ENCODE measurements around the gene KRT78.

Gene KRT78

DNA sequence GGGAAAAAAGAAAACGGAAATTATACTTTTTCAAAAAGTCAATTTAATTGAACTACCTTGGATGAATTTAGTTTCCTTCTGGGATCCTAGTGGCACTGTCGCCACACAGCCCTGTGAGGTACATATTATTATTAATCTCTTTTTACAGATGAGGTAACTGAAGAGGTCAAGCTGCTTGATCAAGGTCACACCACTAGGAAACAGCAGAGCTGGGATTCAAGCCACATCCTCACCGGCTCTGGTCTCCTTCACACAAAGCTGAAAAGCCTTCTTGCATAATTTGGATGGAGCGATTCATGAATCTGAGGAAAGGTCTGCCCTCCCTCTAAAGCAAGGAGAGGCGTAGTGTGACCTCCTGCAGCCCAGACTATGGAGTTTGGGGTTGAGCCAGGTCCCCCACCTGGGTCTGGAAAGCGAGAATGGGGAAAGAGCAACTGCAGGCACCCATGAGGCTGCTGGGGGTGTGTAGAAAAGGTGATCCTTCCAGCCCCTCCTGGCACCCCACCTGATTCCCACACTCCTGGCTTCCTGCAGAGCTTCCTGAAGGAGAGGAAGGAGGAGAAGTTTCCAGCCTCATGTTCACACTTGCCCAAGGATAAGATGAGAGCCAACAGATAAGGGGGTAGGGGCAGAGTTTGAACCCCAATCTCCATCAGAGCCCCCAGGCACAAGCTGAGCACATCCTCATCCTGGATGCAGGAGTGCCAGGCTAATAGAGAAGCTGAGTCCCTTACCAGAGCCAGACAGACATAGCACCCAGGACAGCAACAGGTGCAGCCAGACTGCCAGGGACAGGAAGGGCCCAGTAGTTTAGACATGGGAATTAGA is 10.8 kb downstream of the KRT78 start:
- no peak overlapping the region for H2BK5ac ChIP-seq (ENCODE audit: low read depth, low read length, poor library complexity, severe bottlenecking)
- no peak overlapping the region for H3K4me2 ChIP-seq (ENCODE audit: low read length, poor library complexity, severe bottlenecking)

DNA sequence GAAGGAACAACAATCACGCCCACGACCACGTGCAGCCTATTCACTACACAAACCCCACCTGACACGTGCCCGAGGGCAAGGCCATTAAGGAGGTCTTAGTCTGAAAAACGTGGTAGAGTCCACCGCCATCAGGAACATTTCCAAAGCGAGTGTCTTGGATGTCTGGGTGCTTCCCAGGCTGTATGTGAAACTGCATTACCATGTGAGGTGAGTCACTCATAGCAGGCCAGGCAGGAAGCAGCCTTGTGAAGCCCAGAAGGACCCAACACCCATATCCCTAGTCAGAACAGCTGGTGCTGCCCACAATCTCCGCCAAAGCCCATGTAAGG is 11.4 kb downstream of the KRT78 start:
- peaks cover 0 to 2% of the 10 kb centered on the region in 2 experiments for H3K36me3 ChIP-seq (ENCODE audit: control insufficient read depth in 1 of 2, insufficient read depth in 2 of 2, low read depth in 1 of 2, low read length in 2 of 2)
- H3K4ac ChIP-seq (ENCODE audit: low read depth in 1 of 2, low read length in 2 of 2): no peak overlapping the region
- H3K9me3 ChIP-seq (ENCODE audit: control insufficient read depth, low read length): no peaks in the 10 kb centered on the region
- no peak overlapping the region for H3K18ac ChIP-seq (ENCODE audit: low read depth in 1 of 2, low read length in 2 of 2)
- DNase-seq: peak; percentile 86
- no peak overlapping the region for H3K23ac ChIP-seq (ENCODE audit: low read length in 2 of 2)
- no peak overlapping the region for H2BK5ac ChIP-seq (ENCODE audit: low read depth, low read length, poor library complexity, severe bottlenecking)
- no peak overlapping the region for H3K4me2 ChIP-seq (ENCODE audit: low read length, poor library complexity, severe bottlenecking)
- H3K27me3 ChIP-seq (ENCODE audit: control insufficient read depth in 1 of 2, insufficient read depth in 1 of 2, low read length in 2 of 2): peaks cover 5 to 38% of the 10 kb centered on the region in 2 experiments
- H2BK12ac ChIP-seq (ENCODE audit: low read length in 2 of 2): no peak overlapping the region
- H3K9ac ChIP-seq (ENCODE audit: low read length): no peak overlapping the region
- no peak overlapping the region for H2BK15ac ChIP-seq (ENCODE audit: low read depth, poor library complexity, severe bottlenecking)
- no peaks in the 10 kb centered on the region for H3K79me1 ChIP-seq (replicated peaks; ENCODE audit: low read length, poor library complexity, severe bottlenecking)
- H3K14ac ChIP-seq (ENCODE audit: low read length in 2 of 2): no peak overlapping the region
- no peak overlapping the region for H2AFZ ChIP-seq (ENCODE audit: low read depth, low read length)
- H3K4me3 ChIP-seq (ENCODE audit: insufficient read depth in 1 of 2, low read depth in 1 of 2, low read length in 2 of 2): no peak overlapping the region
- no peak overlapping the region for H2AK5ac ChIP-seq (ENCODE audit: low read length, severe bottlenecking)
- H4K91ac ChIP-seq (ENCODE audit: low read length): no peak overlapping the region
- H3K4me1 ChIP-seq (ENCODE audit: control insufficient read depth, insufficient read depth, low read depth, low read length): peaks cover 28% of the 10 kb centered on the region
- H4K8ac ChIP-seq (ENCODE audit: low read length): no peak overlapping the region
- WGBS: 77% methylated on average over 9 of the region's 9 CpGs
- H3K27ac ChIP-seq (ENCODE audit: low read length, poor library complexity, severe bottlenecking): no peak overlapping the region
- no peak overlapping the region for H2BK120ac ChIP-seq (ENCODE audit: low read depth, low read length)

More for the DNA sequence above, 10.8 kb downstream of the KRT78 start:
- H3K36me3 ChIP-seq (ENCODE audit: control insufficient read depth in 1 of 2, insufficient read depth in 2 of 2, low read depth in 1 of 2, low read length in 2 of 2): peaks cover 0 to 2% of the 10 kb centered on the region in 2 experiments
- no peak overlapping the region for H3K4me3 ChIP-seq (ENCODE audit: insufficient read depth in 1 of 2, low read depth in 1 of 2, low read length in 2 of 2)
- no peak overlapping the region for H2BK120ac ChIP-seq (ENCODE audit: low read depth, low read length)
- no peak overlapping the region for H2BK15ac ChIP-seq (ENCODE audit: low read depth, poor library complexity, severe bottlenecking)
- H2BK12ac ChIP-seq (ENCODE audit: low read length in 2 of 2): no peak overlapping the region
- no peak overlapping the region for H4K8ac ChIP-seq (ENCODE audit: low read length)
- H2AFZ ChIP-seq (ENCODE audit: low read depth, low read length): no peak overlapping the region
- 78% methylated on average over 3 of the region's 6 CpGs for WGBS
- no peak overlapping the region for H3K23ac ChIP-seq (ENCODE audit: low read length in 2 of 2)
- H3K4ac ChIP-seq (ENCODE audit: low read depth in 1 of 2, low read length in 2 of 2): no peak overlapping the region
- no peak overlapping the region for H2AK5ac ChIP-seq (ENCODE audit: low read length, severe bottlenecking)
- H3K4me1 ChIP-seq (ENCODE audit: control insufficient read depth, insufficient read depth, low read depth, low read length): peaks cover 28% of the 10 kb centered on the region
- no peaks in the 10 kb centered on the region for H3K9me3 ChIP-seq (ENCODE audit: control insufficient read depth, low read length)
- H3K18ac ChIP-seq (ENCODE audit: low read depth in 1 of 2, low read length in 2 of 2): no peak overlapping the region
- H3K9ac ChIP-seq (ENCODE audit: low read length): no peak overlapping the region
- no peaks in the 10 kb centered on the region for H3K79me1 ChIP-seq (replicated peaks; ENCODE audit: low read length, poor library complexity, severe bottlenecking)
- peaks cover 5 to 32% of the 10 kb centered on the region in 2 experiments for H3K27me3 ChIP-seq (ENCODE audit: control insufficient read depth in 1 of 2, insufficient read depth in 1 of 2, low read length in 2 of 2)
- H3K14ac ChIP-seq (ENCODE audit: low read length in 2 of 2): no peak overlapping the region
- no peak for DNase-seq
- no peak overlapping the region for H4K91ac ChIP-seq (ENCODE audit: low read length)
- H3K27ac ChIP-seq (ENCODE audit: low read length, poor library complexity, severe bottlenecking): no peak overlapping the region

DNA sequence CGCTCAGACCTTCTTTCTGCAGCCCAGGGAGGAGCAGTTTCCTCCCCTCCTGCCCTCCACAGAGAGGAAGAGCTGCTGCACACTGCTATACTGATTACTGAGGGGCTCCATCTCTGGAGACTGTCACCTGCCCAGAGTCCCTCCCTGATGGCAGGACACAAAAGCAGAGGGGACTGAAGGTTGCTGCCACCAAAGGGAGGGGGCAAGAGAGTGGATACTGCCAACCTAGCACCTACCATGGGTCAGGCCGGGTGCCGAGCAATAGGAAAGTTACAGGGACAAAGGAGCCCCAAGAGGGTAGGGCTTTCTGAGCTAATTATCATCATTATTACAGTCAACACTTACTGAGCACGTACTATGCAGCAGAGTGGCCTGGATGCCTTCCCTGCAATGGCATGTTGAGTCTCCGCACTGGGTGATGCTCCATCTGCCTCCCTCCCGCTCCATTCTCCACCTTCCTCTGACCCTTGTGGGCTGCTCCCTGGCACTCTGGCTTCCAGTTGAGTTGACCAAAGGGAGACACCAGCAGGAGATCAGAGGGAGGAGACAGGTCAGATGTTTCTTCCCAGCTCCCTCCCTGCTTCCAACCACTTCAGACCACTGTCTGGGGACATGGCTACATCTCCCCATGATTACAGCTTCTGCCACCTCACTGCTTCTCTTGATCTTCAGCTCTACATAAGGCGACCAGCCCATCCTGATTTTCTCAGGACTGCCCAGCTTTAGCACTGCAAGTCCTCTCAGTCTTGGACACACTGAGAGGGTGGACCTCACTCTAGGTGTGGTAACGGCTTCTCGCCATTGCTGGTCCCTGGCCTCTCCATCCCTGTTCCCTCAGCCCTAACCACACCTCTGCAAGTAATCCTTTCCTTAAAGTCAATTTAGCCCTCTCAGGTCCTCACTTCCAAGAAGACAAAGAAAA is 12.0 kb downstream of the KRT78 start:
- H3K4ac ChIP-seq (ENCODE audit: low read depth in 1 of 2, low read length in 2 of 2): no peak overlapping the region
- no peak overlapping the region for H2BK15ac ChIP-seq (ENCODE audit: low read depth, poor library complexity, severe bottlenecking)
- no peaks in the 10 kb centered on the region for H3K9me3 ChIP-seq (ENCODE audit: control insufficient read depth, low read length)
- H3K79me1 ChIP-seq (replicated peaks; ENCODE audit: low read length, poor library complexity, severe bottlenecking): no peaks in the 10 kb centered on the region
- no peak overlapping the region for H2BK5ac ChIP-seq (ENCODE audit: low read depth, low read length, poor library complexity, severe bottlenecking)
- no peak overlapping the region for H3K27ac ChIP-seq (ENCODE audit: low read length, poor library complexity, severe bottlenecking)
- H3K18ac ChIP-seq (ENCODE audit: low read depth in 1 of 2, low read length in 2 of 2): no peak overlapping the region
- no peak for DNase-seq
- peak overlapping the region in 1 of 2 experiments; percentile 64 for H2BK12ac ChIP-seq (ENCODE audit: low read length in 2 of 2)
- H3K36me3 ChIP-seq (ENCODE audit: control insufficient read depth in 1 of 2, insufficient read depth in 2 of 2, low read depth in 1 of 2, low read length in 2 of 2): peaks cover 0 to 2% of the 10 kb centered on the region in 2 experiments
- H4K91ac ChIP-seq (ENCODE audit: low read length): peak overlapping the region; percentile 71
- peaks cover 28% of the 10 kb centered on the region for H3K4me1 ChIP-seq (ENCODE audit: control insufficient read depth, insufficient read depth, low read depth, low read length)
- H2AK5ac ChIP-seq (ENCODE audit: low read length, severe bottlenecking): no peak overlapping the region
- 89% methylated on average over 9 of the region's 9 CpGs for WGBS
- peak overlapping the region in 1 of 2 experiments; percentile 36 for H3K14ac ChIP-seq (ENCODE audit: low read length in 2 of 2)
- no peak overlapping the region for H3K4me3 ChIP-seq (ENCODE audit: insufficient read depth in 1 of 2, low read depth in 1 of 2, low read length in 2 of 2)
- no peak overlapping the region for H3K4me2 ChIP-seq (ENCODE audit: low read length, poor library complexity, severe bottlenecking)
- no peak overlapping the region for H2BK120ac ChIP-seq (ENCODE audit: low read depth, low read length)
- no peak overlapping the region for H2AFZ ChIP-seq (ENCODE audit: low read depth, low read length)
- H3K9ac ChIP-seq (ENCODE audit: low read length): no peak overlapping the region
- H4K8ac ChIP-seq (ENCODE audit: low read length): no peak overlapping the region
- peaks cover under 1 to 38% of the 10 kb centered on the region in 2 experiments for H3K27me3 ChIP-seq (ENCODE audit: control insufficient read depth in 1 of 2, insufficient read depth in 1 of 2, low read length in 2 of 2)
- no peak overlapping the region for H3K23ac ChIP-seq (ENCODE audit: low read length in 2 of 2)

DNA sequence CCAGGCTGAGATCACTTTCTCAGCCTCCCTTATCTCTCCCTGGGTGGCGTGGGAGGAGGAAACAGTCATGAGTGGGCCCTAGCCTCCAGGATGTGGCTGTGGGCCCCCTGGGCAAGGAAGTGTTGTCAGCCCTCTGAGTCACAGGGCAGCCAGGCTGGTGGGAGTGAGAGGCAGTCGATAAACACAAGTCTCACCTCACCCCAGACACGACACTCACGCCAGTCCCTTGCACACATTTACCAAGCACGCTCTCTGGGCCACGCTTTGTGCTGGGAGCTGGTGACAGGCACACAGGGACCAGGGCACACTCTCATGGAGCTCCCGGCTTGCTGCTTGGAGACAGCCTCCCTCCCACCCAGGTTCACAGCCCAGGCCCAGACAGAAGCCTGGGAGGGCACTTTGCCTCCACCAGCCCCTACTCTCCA is 12.7 kb downstream of the KRT78 start:
- peak overlapping the region in 1 of 2 experiments; percentile 76 for H3K4ac ChIP-seq (ENCODE audit: low read depth in 1 of 2, low read length in 2 of 2)
- H2BK12ac ChIP-seq (ENCODE audit: low read length in 2 of 2): peak overlapping the region in 1 of 2 experiments; percentile 30
- 51% methylated on average over 6 of the region's 7 CpGs for WGBS
- no peak overlapping the region for H3K4me2 ChIP-seq (ENCODE audit: low read length, poor library complexity, severe bottlenecking)
- H3K9me3 ChIP-seq (ENCODE audit: control insufficient read depth, low read length): no peaks in the 10 kb centered on the region
- no peak overlapping the region for H2AFZ ChIP-seq (ENCODE audit: low read depth, low read length)
- H3K4me1 ChIP-seq (ENCODE audit: control insufficient read depth, insufficient read depth, low read depth, low read length): peaks cover 28% of the 10 kb centered on the region
- H3K14ac ChIP-seq (ENCODE audit: low read length in 2 of 2): no peak overlapping the region
- DNase-seq: peak; percentile 76
- no peak overlapping the region for H3K9ac ChIP-seq (ENCODE audit: low read length)
- no peak overlapping the region for H2AK5ac ChIP-seq (ENCODE audit: low read length, severe bottlenecking)
- no peak overlapping the region for H2BK5ac ChIP-seq (ENCODE audit: low read depth, low read length, poor library complexity, severe bottlenecking)
- H2BK120ac ChIP-seq (ENCODE audit: low read depth, low read length): no peak overlapping the region
- H4K8ac ChIP-seq (ENCODE audit: low read length): peak overlapping the region; percentile 19
- H3K79me1 ChIP-seq (replicated peaks; ENCODE audit: low read length, poor library complexity, severe bottlenecking): no peaks in the 10 kb centered on the region
- H2BK15ac ChIP-seq (ENCODE audit: low read depth, poor library complexity, severe bottlenecking): peak overlapping the region; percentile 55
- H4K91ac ChIP-seq (ENCODE audit: low read length): peak overlapping the region; percentile 71
- H3K4me3 ChIP-seq (ENCODE audit: insufficient read depth in 1 of 2, low read depth in 1 of 2, low read length in 2 of 2): no peak overlapping the region
- H3K27me3 ChIP-seq (ENCODE audit: control insufficient read depth in 1 of 2, insufficient read depth in 1 of 2, low read length in 2 of 2): peaks cover 0 to 39% of the 10 kb centered on the region in 2 experiments
- peaks cover 0 to 2% of the 10 kb centered on the region in 2 experiments for H3K36me3 ChIP-seq (ENCODE audit: control insufficient read depth in 1 of 2, insufficient read depth in 2 of 2, low read depth in 1 of 2, low read length in 2 of 2)
- no peak overlapping the region for H3K23ac ChIP-seq (ENCODE audit: low read length in 2 of 2)
- H3K18ac ChIP-seq (ENCODE audit: low read depth in 1 of 2, low read length in 2 of 2): no peak overlapping the region
- no peak overlapping the region for H3K27ac ChIP-seq (ENCODE audit: low read length, poor library complexity, severe bottlenecking)

Data from mesenchymal stem cell (in vitro differentiated cells and primary cell).